H1 (cell line): ENCODE measurements around the gene MAP4K4.

Source experiments
- BRCA1 ChIP-seq: IDR thresholded peaks from 2 replicates; pipeline ENCODE4 v1.6.1; 2012; ENCODE audit warnings: low read depth, low read length, improper control_type of control experiment
- EP300 ChIP-seq, 2 experiments: IDR thresholded peaks; 1 replicate in 1 of 2; 2 replicates in 1 of 2; pipeline ENCODE4 v1.6.1; 2011 to 2012; ENCODE audit warnings: low read depth in 2 of 2, low read length in 2 of 2, mild to moderate bottlenecking in 2 of 2, borderline replicate concordance in 1 of 2, inconsistent platforms in 1 of 2, moderate library complexity in 1 of 2
- JUND ChIP-seq: IDR thresholded peaks from 2 replicates; pipeline ENCODE4 v1.6.1; 2011; ENCODE audit warnings: mild to moderate bottlenecking, improper control_type of control experiment, low read length
- POLR2A ChIP-seq, 2 experiments: IDR thresholded peaks; 1 replicate in 1 of 2; 2 replicates in 1 of 2; pipeline ENCODE4 v1.6.1; 2011; ENCODE audit warnings: low read depth in 2 of 2, low read length in 2 of 2, mild to moderate bottlenecking in 2 of 2; ENCODE audit errors: control extremely low read depth in 1 of 2
- RXRA ChIP-seq: IDR thresholded peaks from 2 replicates; pipeline ENCODE4 v1.6.1; 2011; ENCODE audit warnings: low read depth, mild to moderate bottlenecking, low read length, moderate library complexity; ENCODE audit not compliant: insufficient read depth
- USF2 ChIP-seq: IDR thresholded peaks from 2 replicates; pipeline ENCODE4 v1.6.1; 2011; ENCODE audit warnings: low read length, improper control_type of control experiment
- TF ChIP-seq, protein P1 (sequence below), 3 experiments: IDR thresholded peaks; 1 replicate in 2 of 3; 2 replicates in 1 of 3; pipeline versions ENCODE4 v1.5.1 to v1.6.1; 2011; ENCODE audit warnings: low read length in 3 of 3, mild to moderate bottlenecking in 3 of 3, inconsistent platforms in 2 of 3, low read depth in 1 of 3, moderate library complexity in 1 of 3; ENCODE audit not compliant: insufficient read depth in 1 of 3; ENCODE audit errors: control extremely low read depth in 1 of 3

DNA sequence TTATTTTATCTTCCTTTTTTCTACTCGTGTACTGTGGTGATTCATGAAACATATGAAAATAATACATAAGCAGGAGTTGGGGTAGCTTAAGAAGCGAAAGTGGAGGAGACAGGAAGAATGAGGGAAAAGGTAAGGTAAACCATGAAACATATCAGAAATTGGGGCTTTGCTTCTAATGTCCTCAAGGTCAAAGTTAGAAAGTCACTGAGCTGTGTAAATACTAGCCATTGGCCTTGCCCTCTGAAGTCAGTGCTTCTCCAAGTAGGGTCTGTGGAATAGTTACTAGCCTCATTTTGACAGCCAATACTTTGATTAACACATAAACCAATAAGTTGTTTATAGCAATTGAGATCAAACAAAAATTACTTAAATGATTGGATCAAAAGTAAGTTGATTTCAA, 117.2 kb downstream of the MAP4K4 start:
- no peak for TF ChIP-seq RXRA
- TF ChIP-seq JUND: no peak
- TF ChIP-seq, protein P1, sequence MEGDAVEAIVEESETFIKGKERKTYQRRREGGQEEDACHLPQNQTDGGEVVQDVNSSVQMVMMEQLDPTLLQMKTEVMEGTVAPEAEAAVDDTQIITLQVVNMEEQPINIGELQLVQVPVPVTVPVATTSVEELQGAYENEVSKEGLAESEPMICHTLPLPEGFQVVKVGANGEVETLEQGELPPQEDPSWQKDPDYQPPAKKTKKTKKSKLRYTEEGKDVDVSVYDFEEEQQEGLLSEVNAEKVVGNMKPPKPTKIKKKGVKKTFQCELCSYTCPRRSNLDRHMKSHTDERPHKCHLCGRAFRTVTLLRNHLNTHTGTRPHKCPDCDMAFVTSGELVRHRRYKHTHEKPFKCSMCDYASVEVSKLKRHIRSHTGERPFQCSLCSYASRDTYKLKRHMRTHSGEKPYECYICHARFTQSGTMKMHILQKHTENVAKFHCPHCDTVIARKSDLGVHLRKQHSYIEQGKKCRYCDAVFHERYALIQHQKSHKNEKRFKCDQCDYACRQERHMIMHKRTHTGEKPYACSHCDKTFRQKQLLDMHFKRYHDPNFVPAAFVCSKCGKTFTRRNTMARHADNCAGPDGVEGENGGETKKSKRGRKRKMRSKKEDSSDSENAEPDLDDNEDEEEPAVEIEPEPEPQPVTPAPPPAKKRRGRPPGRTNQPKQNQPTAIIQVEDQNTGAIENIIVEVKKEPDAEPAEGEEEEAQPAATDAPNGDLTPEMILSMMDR (IDR thresholded peaks at IDR 0.05; ENCODE audit: control extremely low read depth in 1 of 3, insufficient read depth in 1 of 3, low read depth in 1 of 3, low read length in 3 of 3): no peak
- TF ChIP-seq EP300 (IDR thresholded peaks at IDR 0.05; ENCODE audit: borderline replicate concordance in 1 of 2, low read depth in 2 of 2, low read length in 2 of 2): no peak
- TF ChIP-seq POLR2A (IDR thresholded peaks at IDR 0.05; ENCODE audit: control extremely low read depth in 1 of 2, low read depth in 2 of 2, low read length in 2 of 2): no peak
- TF ChIP-seq BRCA1: no peak
- no peak for TF ChIP-seq USF2
